ENCODE data around the gene CALHM6.

CALHM6 gene

DNA sequence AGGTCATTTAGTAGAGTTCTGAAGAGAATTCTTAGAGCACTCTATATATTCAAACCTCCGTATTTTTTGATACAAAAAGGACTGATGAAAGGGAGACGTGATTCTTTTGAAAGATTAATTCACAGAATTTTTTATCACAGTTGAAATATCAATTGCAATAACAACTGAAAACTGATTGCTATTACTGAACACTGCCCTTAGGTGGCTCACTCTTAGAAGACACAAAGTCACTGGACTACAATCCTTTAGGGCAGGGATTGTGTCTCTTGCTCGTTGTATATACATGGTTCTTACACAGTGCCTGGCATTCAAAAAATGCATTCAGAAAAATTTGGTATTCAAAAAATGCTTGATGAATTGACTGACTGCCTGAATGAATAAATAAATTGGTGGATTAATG is 17.1 kb upstream of the CALHM6 start:
- TF ChIP-seq, protein P1, sequence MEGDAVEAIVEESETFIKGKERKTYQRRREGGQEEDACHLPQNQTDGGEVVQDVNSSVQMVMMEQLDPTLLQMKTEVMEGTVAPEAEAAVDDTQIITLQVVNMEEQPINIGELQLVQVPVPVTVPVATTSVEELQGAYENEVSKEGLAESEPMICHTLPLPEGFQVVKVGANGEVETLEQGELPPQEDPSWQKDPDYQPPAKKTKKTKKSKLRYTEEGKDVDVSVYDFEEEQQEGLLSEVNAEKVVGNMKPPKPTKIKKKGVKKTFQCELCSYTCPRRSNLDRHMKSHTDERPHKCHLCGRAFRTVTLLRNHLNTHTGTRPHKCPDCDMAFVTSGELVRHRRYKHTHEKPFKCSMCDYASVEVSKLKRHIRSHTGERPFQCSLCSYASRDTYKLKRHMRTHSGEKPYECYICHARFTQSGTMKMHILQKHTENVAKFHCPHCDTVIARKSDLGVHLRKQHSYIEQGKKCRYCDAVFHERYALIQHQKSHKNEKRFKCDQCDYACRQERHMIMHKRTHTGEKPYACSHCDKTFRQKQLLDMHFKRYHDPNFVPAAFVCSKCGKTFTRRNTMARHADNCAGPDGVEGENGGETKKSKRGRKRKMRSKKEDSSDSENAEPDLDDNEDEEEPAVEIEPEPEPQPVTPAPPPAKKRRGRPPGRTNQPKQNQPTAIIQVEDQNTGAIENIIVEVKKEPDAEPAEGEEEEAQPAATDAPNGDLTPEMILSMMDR (IDR thresholded peaks at IDR 0.05; ENCODE audit: low read depth, low read length, missing control alignments), result peak; percentile 65
- no peak for DNase-seq (ENCODE audit: low read depth)
- H3K4me3 ChIP-seq (ENCODE audit: low read depth, low read length), result no peak overlapping the region

DNA sequence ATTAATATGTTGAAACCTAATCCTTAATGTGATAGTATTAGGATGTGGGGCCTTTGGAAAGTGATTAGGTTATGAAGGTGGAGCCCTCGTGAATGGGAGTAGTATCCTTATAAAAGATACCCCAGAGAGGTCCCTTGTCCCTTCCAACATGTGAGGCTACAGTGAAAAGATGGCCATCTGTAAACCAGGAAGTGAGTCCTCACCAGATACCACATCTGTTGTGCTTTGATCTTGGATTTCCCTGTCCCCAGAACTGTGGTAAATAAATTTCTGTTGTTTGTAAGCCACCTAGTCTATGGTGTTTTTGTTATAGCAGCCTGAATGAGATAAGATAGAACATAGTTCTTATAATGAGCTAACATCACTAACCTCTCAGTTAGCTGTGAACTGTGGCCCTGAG is 16.6 kb upstream of the CALHM6 start:
- H3K4me3 ChIP-seq (ENCODE audit: low read depth, low read length), result no peak overlapping the region
- no peak for DNase-seq (ENCODE audit: low read depth)
- TF ChIP-seq, protein P1 (IDR thresholded peaks at IDR 0.05; ENCODE audit: low read depth, low read length, missing control alignments), result no peak

DNA sequence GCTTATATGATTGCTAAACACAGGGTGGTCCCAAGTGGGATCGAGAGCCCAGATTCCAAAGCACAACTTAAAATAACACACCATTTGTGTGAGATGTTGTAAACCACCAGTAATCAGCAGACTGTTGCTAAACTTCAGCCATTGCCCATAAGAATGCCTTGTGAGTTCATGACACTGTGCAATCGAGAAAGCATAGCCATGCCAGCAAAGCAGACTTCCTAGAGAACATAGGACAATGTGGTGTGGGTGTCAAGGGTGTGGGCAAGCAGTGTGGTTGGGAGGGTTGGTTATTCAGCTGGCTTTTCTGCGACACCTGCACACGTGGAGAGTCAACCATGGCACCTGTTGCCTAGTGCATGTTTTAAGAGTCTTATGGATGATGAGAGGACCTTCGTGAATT is 16.1 kb upstream of the CALHM6 start:
- H3K4me3 ChIP-seq (ENCODE audit: low read depth, low read length), result no peak overlapping the region
- TF ChIP-seq, protein P1 (IDR thresholded peaks at IDR 0.05; ENCODE audit: low read depth, low read length, missing control alignments), result no peak
- DNase-seq (ENCODE audit: low read depth), result no peak

DNA sequence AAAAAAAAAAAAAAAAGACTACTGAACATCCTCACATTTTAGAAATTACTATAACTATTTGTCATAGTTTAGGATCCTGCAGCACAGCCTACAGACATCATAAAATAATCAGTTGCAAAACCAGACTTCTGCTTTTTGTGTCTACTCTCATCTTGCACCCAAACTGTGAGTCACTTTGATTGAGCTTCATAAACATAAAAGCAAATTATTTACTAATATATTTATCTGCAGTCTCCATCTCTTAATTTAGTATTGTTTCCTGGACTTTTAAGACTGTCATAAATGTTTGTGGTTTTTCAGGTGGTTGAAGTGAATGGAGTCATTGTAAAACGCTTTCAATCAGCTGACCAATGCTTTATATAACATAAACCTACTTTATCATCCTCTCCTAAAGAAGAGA is 14.8 kb upstream of the CALHM6 start:
- H3K4me3 ChIP-seq (ENCODE audit: low read depth, low read length), result no peak overlapping the region
- TF ChIP-seq, protein P1 (IDR thresholded peaks at IDR 0.05; ENCODE audit: low read depth, low read length, missing control alignments), result no peak
- no peak for DNase-seq (ENCODE audit: low read depth)

DNA sequence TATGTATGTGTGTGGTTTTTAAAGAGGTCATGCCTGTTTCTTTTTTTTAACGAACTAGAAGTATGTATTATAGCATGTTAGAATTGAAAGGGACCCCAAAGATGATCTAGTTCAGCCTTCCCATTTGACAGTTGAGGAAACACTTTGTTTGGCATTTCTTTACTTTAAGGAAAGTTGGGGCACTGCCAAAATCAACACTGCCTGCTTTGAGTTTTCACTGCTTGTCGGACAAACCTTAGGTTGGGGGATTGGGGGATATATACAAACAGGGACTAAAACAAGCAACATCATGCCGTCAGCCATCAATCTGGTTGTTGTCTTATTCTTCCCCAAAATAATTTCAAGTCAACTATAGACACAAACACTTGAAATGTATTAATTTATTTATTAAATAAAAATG is 14.1 kb upstream of the CALHM6 start:
- H3K4me3 ChIP-seq (ENCODE audit: low read depth, low read length), result no peak overlapping the region

DNA sequence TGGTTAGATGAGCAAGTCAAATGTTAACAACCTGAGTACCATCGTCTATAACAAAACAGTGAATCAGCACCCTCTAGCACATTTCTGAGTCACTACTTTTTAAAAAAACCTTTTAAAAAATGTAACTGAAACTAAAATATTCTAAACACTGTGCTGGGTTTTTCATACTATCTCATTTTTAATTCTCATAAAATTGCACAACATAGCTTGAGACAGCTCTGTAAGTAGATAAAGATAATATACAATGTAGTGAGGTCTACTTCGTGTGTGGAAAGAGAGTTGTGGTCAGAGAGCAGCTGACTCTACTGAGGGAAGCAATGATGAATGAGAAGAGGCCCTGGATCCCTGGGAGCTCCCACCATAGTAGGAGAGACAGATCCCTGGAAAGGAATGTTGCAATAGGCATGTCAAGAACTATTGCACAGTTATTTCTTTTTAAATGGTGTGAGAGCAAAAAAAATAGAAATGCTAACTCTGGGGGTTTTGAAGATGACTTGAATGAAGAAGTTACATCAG is 13.6 kb upstream of the CALHM6 start:
- H3K4me3 ChIP-seq (ENCODE audit: low read depth, low read length), result no peak overlapping the region
- TF ChIP-seq, protein P1 (IDR thresholded peaks at IDR 0.05; ENCODE audit: low read depth, low read length, missing control alignments), result no peak
- no peak for DNase-seq (ENCODE audit: low read depth)

More for the DNA sequence above, 14.1 kb upstream of the CALHM6 start:
- DNase-seq (ENCODE audit: low read depth), result no peak
- TF ChIP-seq, protein P1 (IDR thresholded peaks at IDR 0.05; ENCODE audit: low read depth, low read length, missing control alignments), result no peak

DNA sequence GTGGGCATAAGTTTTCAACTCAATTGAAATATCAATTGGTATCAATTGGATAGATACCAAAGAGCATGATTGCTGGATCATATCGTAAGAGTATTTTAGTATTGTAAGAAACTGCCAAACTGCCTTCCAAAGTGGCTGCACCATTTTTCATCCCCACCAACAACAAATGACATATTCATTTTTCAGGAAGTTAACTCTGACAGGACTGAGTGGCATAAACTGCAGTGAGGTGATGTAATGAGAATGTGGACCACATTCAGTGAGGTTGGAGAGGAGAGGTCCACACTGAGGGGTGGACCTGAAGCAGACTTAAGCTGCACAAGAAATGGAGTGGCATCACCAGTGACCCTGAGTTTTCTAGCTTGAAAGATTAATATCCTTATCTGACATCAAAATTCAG is 11.6 kb upstream of the CALHM6 start:
- H3K4me3 ChIP-seq (ENCODE audit: low read depth, low read length), result no peak overlapping the region
- TF ChIP-seq, protein P1 (IDR thresholded peaks at IDR 0.05; ENCODE audit: low read depth, low read length, missing control alignments), result no peak
- DNase-seq (ENCODE audit: low read depth), result no peak

All from GM12864 (cell line).